RPMI7951 (cell line): ENCODE measurements around the gene CPB1. TPM values are rescaled to one million over a fixed set of nuclear protein-coding genes. Genes with fewer than 3 reads are reported as not detected.

Experiments
- DNase-seq: peaks from one replicate; pipeline ENCODE4 v3.0.0-alpha.2; 2012; ENCODE audit warnings: low read depth
- total RNA-seq: library from RNA; depleted of rRNA; stranded (reverse); fragments of >200 nt; shearing (Covaris generic); gene quantifications from 2 replicates; pipeline ENCODE4 v1.2.3, GENCODE V29; 2014

The CPB1 gene
- total RNA-seq, 1 experiment from 2014 or later, result not detected

DNA sequence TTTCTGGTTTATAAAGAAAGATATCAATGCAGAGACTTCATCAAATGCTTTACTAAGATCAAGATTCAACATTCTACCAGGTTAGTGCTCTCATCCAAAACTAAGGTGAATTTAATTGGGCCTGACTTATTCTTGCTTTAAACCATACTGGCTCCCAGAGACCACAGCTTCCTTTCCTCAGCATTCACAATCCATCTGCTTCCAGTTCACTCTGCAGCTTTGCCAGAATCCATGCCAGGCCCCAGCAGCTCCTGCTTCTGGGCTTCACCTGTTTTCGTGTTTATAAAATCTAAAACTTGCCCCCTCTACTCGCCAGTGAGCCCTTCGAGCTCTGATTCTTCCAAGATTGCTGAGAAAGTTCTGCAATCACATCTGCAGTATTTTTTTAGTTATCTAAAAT, 2.3 kb downstream of the CPB1 start:
- DNase-seq, result no peak

DNA sequence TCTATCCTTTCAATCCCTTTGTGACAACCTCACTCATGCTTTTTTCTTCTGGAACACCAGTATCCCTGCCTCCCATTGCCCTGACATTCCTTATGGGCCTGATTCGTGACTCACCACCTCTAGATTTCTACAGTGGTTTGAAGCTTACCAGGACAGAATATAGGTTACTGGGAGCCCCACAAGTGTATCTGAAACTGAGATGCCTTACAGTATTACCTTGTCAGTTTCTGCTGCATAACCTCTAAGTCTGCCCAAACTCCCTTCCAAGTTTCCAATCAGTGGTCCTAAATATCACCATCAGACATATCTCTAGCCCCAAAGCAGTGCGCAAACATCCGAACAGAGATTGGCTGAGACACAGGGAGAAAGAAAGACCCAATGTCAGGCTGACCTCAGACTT, 5.6 kb downstream of the CPB1 start:
- no peak for DNase-seq

DNA sequence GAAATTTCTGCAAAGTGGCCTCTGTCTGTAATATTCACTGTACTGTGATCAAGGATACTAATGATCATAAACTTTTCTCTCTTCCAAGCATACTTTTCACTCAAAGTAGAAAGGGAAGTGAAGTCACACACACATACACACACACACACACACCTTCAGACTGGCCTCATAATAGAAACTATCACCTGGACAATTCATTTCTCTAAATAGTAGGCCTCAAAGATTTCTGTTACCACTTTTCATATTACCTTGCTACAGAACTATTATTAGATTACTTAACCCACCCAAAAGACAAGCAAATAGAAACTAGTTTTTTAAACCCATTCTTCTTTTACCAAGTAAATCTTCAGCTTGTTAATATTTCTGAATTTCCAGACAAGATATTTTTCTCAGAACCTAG, 12.2 kb downstream of the CPB1 start:
- no peak for DNase-seq

DNA sequence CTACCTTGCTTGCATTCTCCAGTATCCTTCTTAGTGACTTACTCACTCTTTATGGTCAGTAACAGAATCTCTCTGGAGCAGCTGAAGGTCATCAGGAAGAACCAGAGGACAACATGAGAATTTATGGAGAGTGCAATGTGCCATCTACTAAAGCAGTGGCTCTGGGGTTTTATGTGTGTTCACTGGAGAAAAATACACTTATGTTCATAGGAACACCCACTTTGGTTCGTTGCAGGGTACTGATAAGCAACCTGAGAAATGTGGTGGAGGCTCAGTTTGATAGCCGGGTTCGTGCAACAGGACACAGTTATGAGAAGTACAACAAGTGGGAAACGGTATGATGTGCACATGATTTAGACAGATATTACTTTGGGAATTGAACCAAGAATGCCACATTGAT, 12.8 kb downstream of the CPB1 start:
- DNase-seq, result no peak

DNA sequence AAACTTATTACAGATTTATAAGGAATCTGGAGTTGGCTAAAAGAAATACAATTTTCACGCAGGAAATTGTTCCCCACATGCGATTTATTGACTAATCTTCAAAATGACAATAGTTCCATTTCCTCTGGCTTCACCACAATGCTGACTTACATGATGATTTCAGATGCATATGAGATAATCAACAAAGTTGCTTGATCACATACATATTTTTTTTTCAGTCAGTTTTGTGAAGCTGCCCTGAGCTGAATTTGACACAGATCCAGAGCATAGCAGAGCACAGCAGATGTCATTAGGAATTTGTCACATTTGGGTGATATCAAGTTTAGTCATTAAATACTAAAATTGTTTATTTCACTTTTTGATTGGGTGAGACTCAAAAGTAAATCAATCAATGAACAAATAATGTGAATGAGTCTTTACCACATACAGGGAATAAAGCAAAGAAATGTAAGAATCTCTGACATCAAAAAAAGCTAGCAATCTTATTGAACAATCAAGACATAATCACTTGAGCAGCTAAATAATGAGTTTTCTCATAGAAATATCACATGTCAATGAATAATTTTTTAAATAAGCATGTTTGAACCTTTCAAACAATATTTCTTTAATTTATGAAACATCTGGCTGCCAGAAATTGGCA, 18.3 kb downstream of the CPB1 start:
- DNase-seq, result no peak

DNA sequence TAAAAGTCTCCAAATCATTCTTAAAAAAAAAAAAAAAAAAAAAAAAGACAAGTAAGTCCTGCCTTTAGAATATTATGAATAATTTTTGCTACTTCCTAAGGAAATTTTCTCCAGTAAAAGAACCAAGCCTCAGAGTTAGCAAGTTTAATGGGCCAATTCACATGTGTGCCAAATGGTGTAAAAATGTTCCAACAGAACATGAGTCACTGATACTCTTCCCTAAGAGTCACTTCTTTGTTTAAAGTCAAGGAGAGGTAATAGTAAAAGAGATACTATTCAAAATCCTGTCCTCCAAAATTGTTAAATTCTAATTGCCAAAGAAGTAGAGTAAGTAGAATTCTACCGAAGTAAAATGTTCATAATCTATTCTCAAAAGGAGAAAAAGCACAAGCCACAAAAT, 19.7 kb downstream of the CPB1 start:
- DNase-seq, result no peak

DNA sequence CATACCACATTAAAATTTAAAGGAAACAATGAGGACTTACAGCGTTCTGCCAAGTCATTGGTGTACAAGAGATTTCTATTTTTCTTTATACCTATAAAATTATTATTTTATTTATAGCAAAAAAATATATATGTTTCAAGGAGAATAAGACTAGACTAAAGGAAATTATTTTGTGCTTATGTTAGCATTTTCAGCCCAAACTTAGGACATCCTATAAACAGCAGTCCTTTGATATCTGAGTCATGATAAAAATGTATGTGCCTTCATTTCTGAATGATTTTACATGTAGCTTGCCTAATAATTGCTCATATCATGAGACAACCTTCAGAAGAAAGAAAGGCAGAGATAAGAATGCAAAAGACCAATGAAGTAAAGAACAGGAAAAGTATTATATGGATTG, 20.8 kb downstream of the CPB1 start:
- DNase-seq, result no peak

DNA sequence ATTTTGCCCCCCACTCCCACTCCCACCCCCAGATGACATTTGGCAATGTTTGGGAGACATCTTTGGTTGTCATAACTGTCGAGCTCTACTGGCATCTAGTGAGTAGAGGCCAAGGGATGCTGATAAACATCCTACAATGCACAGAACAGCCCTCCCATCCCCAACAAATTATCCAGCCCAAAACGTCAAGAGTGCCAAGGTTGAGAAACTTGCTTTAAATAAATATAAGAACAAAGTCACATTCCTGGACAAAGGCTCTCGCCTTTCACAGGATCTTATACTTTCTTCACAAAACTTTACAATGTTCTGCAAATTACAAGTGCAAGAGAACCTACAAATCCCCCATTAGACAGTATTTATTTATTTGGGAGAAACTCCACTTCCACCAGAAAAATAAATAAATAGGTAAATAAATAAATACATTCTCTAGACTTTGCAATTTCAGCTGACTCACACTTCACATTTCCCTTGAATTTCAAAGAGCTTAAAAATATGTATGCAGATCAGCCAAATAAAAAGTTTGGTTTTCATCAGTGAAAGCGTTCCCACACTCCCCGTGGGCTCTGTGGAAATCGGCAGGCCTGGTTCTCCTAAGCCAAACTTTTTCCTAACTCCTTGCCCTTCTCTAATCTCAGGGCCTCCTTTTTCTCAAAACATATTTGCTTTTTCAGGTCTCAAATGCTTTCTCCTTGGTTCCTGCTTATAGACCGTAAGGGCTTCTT, 24.8 kb downstream of the CPB1 start:
- no peak for DNase-seq

DNA sequence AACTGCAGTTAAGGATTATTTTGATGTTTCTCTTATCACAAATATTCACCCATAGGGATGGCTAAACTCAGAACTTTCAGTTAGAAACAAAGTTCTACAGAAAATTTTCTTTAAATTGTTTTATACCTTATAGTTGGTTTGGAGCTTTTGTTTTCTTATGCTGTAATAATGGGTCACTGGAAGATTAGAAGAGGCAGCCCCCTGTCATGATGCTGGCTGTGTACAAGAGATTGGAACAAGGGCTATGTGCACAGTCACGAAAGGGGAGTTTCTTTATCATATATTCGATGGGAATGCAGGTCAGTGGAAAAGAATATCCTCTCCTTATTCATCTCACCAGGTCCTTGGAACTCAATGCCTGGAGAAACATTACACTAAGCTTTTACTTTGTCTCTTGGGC, 25.5 kb downstream of the CPB1 start:
- no peak for DNase-seq

DNA sequence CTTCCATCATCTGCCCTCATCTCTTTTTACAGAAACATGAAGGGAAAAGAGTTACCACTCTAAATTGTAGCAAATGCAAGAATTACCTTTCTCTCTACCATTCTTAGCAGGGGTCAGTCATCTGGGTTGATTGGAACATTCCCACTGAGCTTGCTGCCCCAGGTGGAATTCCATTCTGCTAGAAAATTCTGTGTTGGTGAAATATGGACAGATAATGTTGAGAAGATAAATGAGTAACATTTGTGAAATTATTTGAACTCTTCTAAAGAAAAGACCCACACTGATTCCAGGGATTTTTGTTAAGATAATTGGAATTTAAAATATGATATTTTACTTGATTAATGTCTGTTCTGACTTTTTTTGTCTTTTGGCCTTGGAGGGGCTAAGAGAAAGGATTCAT, 26.4 kb downstream of the CPB1 start:
- no peak for DNase-seq

DNA sequence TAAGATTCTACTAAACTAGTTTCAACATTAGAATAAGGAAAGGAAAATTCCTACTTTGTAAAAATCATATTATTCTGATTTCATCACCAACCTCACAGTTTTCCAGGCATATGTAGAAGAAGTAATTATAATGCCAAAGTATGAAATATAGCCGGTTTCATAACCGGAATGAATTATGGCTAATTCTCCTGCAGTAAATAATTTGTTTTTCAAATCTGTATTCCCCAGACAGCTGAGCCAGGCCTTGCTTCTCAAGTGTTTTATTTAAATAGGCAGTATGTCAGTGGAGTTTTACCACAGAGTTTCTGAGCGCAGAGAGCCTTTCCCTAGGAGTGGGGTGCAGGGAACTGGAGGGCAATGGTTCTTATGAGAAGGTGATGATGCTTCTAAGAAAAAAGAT, 28.8 kb downstream of the CPB1 start:
- DNase-seq, result no peak

DNA sequence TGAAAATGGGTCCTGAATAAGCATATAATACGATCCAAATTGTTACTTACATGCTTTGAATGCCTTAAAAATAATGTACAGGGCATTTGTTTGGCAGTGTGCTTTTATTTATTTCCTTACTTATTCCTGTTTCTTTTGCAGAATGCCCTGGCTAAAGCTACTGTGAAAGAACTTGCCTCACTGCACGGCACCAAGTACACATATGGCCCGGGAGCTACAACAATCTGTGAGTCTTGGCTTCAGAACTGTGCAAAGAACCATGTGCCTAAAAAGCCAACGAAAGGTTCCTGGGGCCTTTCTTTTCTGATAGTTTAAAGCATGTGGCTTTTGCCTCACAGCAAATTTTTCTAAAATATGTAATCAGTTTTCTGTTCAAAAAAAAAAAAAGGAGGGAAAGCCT, 29.7 kb downstream of the CPB1 start:
- DNase-seq, result no peak

DNA sequence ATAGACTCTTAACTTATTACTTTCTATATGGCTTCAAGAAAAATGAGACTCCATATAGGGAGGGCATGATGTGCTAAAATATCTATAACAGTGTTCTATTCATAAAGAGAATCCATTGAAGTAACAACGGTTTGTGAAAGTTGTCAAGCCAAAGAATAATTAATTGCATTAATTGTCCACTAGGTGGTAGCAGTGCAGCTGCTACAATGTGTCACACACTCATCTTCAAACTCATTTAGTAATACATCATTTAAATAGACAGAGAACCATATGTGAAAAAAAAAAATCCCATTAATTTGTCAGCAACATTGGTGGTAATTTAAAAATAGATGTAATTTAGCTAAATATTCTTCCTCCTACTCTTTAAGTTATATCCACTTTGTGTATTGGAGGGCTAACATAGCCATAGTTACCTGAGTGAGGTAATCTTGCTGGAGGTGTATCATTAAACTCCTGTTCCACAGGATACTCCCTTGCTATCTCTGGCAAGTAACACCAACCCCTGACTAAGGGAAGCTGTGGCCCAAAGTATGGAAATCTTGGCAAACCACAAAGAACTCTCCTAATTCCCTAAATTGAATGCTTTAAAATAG, 33.8 kb downstream of the CPB1 start:
- peak; percentile 37 for DNase-seq

DNA sequence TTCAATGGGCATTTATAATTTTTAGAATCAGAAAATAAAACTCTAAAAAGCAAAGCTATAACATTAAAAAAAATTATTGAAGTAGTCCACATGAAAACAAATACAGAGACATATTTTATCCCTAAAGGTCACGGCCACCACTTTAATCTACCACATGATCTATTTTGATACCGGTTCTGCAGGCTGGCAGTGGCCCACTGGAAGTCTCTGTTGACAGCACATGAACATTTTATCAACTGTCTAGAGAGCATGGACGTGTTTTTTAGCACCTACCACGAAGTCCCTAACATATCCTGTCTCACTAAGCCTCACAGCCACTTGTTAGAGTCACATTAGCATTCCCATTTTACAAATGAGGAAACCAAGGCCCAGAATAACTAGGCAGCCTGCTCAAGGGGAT, 35.7 kb downstream of the CPB1 start:
- DNase-seq, result no peak

DNA sequence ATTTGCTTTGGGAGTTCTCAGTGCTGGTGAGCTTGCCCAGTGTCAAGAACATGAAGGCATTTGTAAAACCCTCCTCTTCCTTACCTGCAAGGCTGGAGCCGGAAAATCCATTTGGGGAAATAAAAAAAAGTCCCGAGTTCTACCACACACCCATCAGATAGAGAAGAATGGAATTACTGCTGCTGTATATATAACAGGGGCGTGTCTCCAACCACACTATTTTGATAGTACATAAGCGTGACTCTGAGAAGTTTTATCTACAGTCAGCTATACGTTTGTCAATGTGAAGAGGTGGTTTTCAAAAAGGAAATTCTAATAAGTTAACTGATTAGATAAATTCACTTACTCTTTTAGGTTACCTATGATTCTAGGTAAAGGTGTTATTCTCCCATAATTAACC, 36.2 kb downstream of the CPB1 start:
- no peak for DNase-seq

DNA sequence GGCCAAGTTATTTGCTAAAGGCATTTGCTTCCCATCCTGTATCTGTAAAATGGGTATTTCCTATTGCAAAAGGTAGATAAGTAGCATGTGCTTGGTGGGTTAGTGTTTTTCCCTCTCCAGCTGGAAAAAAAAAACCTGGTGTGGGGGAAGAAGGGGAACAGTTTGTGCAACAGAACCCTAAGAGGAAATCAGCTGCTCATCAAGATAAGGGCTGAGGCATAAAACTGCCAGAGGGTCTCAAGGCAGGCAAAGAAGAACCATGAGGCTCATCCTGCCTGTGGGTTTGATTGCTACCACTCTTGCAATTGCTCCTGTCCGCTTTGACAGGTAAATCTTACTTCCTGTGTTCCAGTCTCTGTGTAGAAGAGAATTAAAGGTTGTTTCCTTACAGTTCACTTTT, 37.4 kb downstream of the CPB1 start, which contains the start of gene CPA3:
TSS of gene CPA3 (plus strand) at position 248 of the 400 bp plus-strand sequence. CDS start at position 260, 12 bp downstream.
- DNase-seq, result no peak

DNA sequence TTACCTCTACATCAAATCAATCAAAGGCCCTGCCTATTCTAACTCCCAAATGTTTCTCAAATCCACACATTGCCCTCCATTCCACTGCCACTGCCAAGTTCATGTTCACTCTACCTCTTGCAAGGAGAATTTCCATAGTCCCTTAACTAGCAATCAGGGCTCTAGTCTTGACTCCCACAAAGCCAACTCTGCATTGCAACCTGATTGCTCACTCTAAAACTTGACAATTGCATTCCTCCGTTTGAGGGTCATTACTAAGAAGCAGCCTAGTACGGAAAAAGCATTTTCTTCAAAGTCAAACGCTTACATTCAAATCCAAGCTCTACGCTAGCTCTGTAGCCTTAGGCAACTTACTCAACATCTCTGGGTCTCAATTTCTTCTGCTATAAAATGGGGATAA, 38.6 kb downstream of the CPB1 start:
- DNase-seq, result peak; percentile 36

DNA sequence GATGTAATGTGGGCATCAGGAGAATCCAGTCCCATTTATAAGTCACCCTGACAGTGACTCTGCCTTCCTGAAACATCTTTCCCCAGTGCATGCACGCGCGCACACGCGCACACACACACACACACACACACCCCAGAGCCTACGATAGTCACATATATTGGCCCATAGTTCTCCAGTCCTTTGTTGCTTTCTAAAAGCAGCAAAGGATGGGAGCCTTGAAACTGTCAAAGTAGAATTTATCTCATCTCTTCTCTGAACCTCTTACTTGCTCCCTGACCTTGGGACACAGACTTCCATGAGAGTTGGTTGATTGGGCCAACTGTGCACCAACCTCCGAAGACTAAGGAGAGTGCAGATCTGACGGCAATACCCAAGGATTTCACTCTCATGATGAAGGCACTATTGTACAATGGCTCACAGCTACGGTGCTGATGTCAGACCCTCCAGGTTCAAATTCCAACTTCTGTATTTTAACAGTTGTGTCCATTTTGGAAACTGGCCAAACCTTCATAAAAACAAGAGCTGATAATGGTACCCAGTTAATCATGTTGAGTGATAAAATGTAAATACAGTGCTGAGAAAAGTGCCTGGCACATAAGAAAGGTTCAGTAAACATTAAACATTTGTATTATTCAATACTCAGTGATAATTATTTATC, 45.8 kb downstream of the CPB1 start:
- no peak for DNase-seq

DNA sequence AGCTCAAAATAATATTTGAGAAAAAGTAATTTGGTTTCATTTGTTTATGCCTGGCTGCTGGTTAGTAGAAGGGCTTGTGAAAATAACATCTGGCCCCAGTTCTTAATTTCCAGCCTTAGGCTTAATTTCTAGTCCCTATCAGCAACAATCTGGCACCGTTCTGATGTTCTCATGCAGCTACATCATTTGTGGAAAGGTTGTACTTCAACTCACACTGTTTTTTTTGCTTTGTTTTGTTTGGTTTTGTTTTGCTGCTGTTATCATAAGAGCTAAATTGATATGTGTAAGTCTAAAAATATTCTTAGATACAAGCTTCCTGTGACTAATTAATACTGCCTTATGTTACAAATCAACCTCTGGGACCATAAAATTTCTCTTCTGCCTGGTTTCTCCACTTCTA, 46.4 kb downstream of the CPB1 start:
- peak; percentile 3 for DNase-seq

DNA sequence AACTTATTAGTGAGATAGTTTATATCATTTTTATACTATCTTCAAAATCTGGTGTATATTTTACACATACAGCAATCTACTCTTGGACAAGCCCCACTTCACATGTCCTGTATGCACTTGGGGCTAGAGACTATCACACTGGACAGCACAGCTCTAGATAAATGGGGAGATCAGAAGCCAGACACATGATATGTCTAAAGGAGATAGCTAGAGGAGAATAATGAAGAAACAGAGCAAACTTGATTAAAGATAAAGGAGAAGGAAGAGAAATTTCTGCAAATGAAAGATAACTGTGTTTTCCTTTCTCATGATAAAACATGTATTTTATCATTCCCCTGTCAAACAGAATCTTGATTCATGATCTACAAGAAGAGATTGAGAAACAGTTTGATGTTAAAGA, 50.5 kb downstream of the CPB1 start:
- DNase-seq, result no peak

DNA sequence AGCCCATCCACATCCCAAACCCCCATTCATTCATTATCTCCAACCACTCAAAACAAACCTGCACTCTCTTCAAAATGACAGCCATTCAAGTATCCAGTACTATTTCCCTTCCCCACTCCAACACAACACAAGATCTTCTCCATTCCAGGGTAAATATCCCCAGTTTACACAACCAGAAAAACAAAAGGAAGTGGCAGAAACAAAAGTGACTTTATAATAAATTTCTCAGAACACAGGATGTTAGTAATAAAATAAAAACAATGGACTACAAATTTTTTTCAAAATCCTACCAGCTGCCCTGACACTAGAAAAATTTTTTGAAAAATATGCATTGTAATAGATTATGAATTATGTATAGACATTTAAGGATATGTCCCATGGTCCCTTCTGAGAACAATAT, 51.6 kb downstream of the CPB1 start:
- no peak for DNase-seq

DNA sequence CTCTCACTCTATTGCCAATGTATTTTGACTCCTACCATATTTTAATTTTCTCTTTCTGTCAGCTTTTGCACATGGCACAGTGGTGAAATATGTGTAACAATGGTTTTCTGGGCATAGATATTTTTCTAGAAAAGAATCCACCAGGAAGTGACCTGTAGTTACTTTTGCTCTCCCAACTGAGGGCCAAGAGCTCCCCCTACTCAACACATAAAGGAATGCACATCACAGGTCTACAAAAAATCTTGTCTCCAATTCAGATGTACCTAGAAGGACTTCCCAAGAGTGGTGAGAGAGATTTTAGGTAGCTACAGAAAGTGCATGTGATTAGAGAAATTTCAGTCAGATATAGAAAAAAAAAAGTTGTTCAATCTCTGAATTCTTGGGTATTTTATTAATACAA, 53.1 kb downstream of the CPB1 start:
- peak; percentile 4 for DNase-seq

DNA sequence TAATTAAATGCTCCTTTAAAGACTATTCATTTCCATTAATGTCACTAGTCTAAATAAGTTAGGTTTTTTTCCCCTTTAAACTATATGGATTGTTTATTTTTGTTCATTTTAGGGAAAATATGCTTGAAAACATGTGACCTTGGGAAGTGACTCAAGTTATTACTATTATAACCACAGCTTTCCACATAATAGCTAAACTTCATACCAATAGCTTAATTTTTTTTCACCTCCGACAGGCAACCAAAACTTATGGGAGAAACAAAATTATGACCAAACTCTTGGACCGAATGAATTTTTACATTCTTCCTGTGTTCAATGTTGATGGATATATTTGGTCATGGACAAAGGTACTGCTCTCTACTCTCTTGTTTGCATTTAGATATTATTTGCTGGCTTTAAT, 53.7 kb downstream of the CPB1 start:
- DNase-seq, result no peak
